Epithelial cell of prostate (primary cell): ENCODE data around the gene RAET1E.
"Not testable (repeated sequence)": the region's sequence is repeated elsewhere in the genome, so short reads cannot be mapped to it uniquely, and the experiment has no call there.

Experiments
- DNase-seq: peaks from one replicate; pipeline ENCODE4 v3.0.0-alpha.2; 2011; ENCODE audit warnings: low read depth, low spot score
- H3K27ac ChIP-seq: fragments of 450-650 bp; 2 replicates; pipeline ENCODE4 v1.5.1; 2017; ENCODE audit warnings: mild to moderate bottlenecking

Gene RAET1E

GRCh38 chr6:149897855-149898744 lies at the start of gene RAET1E:
TSS of gene RAET1E (minus strand) at chr6:149898113. CDS start at chr6:149890901, 7,212 bp downstream.
- peak within 1 kb of the TSS; percentile 86 for H3K27ac ChIP-seq
- no peak for DNase-seq

- H3K27ac ChIP-seq, DNase-seq: not testable (repeated sequence)
These were observed 49.6 kb upstream of the RAET1E start for GRCh38 chr6:149947533-149947932.

GRCh38 chr6:149946631-149947030 lies 48.7 kb upstream of the RAET1E start:
- H3K27ac ChIP-seq, DNase-seq: not testable (repeated sequence)

GRCh38 chr6:149945276-149945675 lies 47.4 kb upstream of the RAET1E start:
- not testable (repeated sequence) for DNase-seq, H3K27ac ChIP-seq

- DNase-seq, H3K27ac ChIP-seq: not testable (repeated sequence)
These were observed 45.4 kb upstream of the RAET1E start for GRCh38 chr6:149943321-149943720.

- peak overlapping the region; percentile 61 for H3K27ac ChIP-seq
- DNase-seq, result no peak
These were observed 44.5 kb upstream of the RAET1E start for GRCh38 chr6:149942461-149942829.

GRCh38 chr6:149941583-149942460 lies 43.9 kb upstream of the RAET1E start, which contains the start of gene ULBP2:
TSS of gene ULBP2 (plus strand) at chr6:149942014. CDS start at chr6:149942073, 59 bp downstream.
- peak within 1 kb of the TSS; percentile 61 for H3K27ac ChIP-seq
- DNase-seq, result peak; percentile 90

GRCh38 chr6:149940672-149940982 lies 42.7 kb upstream of the RAET1E start:
- no peak for DNase-seq
- no peak overlapping the region for H3K27ac ChIP-seq

GRCh38 chr6:149939909-149940671 lies 42.2 kb upstream of the RAET1E start:
- no peak overlapping the region for H3K27ac ChIP-seq
- no peak for DNase-seq

- H3K27ac ChIP-seq, result no peak overlapping the region
- DNase-seq, result no peak
These were observed 41.4 kb upstream of the RAET1E start for GRCh38 chr6:149939356-149939648.

GRCh38 chr6:149938571-149939355 lies 40.9 kb upstream of the RAET1E start:
- no peak overlapping the region for H3K27ac ChIP-seq
- no peak for DNase-seq

GRCh38 chr6:149938013-149938570 lies 40.2 kb upstream of the RAET1E start:
- not testable (repeated sequence) for H3K27ac ChIP-seq, DNase-seq

GRCh38 chr6:149936743-149937142 lies 38.8 kb upstream of the RAET1E start:
- DNase-seq, result no peak
- H3K27ac ChIP-seq, result no peak overlapping the region

- no peak for DNase-seq
- H3K27ac ChIP-seq, result no peak overlapping the region
These were observed 37.8 kb upstream of the RAET1E start for GRCh38 chr6:149935668-149936067.

GRCh38 chr6:149935246-149935645 lies 37.3 kb upstream of the RAET1E start:
- DNase-seq, result no peak
- H3K27ac ChIP-seq, result no peak overlapping the region

- no peak overlapping the region for H3K27ac ChIP-seq
- DNase-seq, result no peak
These were observed 36.6 kb upstream of the RAET1E start for GRCh38 chr6:149934249-149935156.

GRCh38 chr6:149933461-149933860 lies 35.5 kb upstream of the RAET1E start:
- no peak for DNase-seq

GRCh38 chr6:149933036-149933435 lies 35.1 kb upstream of the RAET1E start:
- H3K27ac ChIP-seq, result no peak overlapping the region
- DNase-seq, result no peak

More at GRCh38 chr6:149933461-149933860, 35.5 kb upstream of the RAET1E start:
- no peak overlapping the region for H3K27ac ChIP-seq
